Gastrocnemius medialis (tissue), 4 donors: ENCODE results near the gene PTPMT1.

Experiments
- POLR2A ChIP-seq, 2 donors: fragments of 450-650 bp; IDR thresholded peaks; one replicate each; pipeline ENCODE4 v1.6.1; 2017; ENCODE audit warnings: antibody characterized with exemption in 2 of 2, mild to moderate bottlenecking in 2 of 2, moderate library complexity in 2 of 2
- TF ChIP-seq, protein P1 (sequence below), 5 experiments: fragments of 450-650 bp in 3 of 5; fragments of 200-600 bp in 2 of 5; sonication (generic) in 2 of 5; IDR thresholded peaks in 4 of 5; conservative IDR thresholded peaks in 1 of 5; 1 replicate in 4 of 5; 2 replicates in 1 of 5; pipeline ENCODE4 v1.5.1; 2016 to 2019; ENCODE audit warnings: antibody characterized with exemption in 5 of 5, mild to moderate bottlenecking in 3 of 5, moderate library complexity in 3 of 5

GRCh38 chr11:47516984-47517853 is 48.2 kb upstream of the PTPMT1 start:
- TF ChIP-seq, protein P1, sequence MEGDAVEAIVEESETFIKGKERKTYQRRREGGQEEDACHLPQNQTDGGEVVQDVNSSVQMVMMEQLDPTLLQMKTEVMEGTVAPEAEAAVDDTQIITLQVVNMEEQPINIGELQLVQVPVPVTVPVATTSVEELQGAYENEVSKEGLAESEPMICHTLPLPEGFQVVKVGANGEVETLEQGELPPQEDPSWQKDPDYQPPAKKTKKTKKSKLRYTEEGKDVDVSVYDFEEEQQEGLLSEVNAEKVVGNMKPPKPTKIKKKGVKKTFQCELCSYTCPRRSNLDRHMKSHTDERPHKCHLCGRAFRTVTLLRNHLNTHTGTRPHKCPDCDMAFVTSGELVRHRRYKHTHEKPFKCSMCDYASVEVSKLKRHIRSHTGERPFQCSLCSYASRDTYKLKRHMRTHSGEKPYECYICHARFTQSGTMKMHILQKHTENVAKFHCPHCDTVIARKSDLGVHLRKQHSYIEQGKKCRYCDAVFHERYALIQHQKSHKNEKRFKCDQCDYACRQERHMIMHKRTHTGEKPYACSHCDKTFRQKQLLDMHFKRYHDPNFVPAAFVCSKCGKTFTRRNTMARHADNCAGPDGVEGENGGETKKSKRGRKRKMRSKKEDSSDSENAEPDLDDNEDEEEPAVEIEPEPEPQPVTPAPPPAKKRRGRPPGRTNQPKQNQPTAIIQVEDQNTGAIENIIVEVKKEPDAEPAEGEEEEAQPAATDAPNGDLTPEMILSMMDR (IDR thresholded peaks at IDR 0.05 in 4 of 5, conservative IDR thresholded peaks at IDR 0.05 in 1 of 5): no peak
- no peak for TF ChIP-seq POLR2A (IDR thresholded peaks at IDR 0.05)
